GM19328 (cell line): Measurements from ENCODE around the gene RUVBL2.
"Not testable (repeated sequence)": the region's sequence is repeated elsewhere in the genome, so short reads cannot be mapped to it uniquely, and the experiment has no call there.

Source experiments
- ATAC-seq: cut with Tn5 transposase; IDR thresholded peaks from one replicate; pipeline ENCODE4 v1.9.1; 2021; ENCODE audit warnings: mild to moderate bottlenecking, moderate library complexity; ENCODE audit not compliant: unreplicated experiment

The RUVBL2 gene

DNA sequence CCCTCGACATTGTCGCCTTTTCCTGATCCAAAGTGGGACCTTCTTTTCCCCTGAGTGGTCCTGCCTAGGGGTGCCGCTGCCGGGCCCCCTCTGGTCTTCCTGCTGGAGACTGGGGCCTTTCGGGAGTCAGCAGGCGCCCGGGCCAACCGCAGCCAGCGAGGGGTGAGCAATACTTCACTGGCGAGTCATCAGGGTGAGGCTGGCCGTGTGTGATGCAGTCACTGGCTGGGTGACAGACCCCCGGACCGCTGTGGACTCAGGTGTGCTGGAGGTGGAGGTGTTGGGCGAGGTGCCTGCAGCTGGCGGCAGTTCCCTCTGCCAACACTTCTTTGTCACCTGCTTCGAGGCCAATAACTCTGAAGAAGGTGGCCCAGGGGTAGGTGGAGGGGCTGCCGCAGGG lies 48.5 kb downstream of the RUVBL2 start:
- ATAC-seq = no peak

DNA sequence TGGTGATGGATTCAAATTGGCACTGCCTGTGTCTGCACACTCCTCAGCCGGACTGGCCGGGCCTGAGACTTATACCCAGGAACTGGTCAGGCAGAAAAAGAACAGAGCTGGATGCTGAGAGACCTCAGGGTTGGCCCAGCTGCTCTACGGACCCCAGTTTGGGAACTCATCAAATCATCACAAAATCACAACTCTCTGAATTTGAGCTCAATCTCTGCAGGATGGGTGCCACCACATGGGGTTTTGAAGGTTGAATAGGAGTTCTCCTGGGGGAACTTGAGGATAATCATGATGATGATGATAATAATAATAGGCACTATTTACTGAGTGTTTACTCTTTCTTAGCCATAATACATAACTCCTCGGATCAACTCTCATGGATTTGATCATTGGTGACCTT lies 49.0 kb downstream of the RUVBL2 start:
- not testable (repeated sequence) for ATAC-seq

GRCh38 chr19:49043548-49043947 lies 49.9 kb downstream of the RUVBL2 start, which contains the start of gene CGB5:
TSS of gene CGB5 (plus strand) at chr19:49043848. CDS start at chr19:49044210, 362 bp downstream.
- not testable (repeated sequence) for ATAC-seq

GRCh38 chr19:49049011-49049410 lies 55.3 kb downstream of the RUVBL2 start, which contains the start of gene CGB8:
TSS of gene CGB8 (minus strand) at chr19:49049111. CDS start at chr19:49048739, 372 bp downstream.
- ATAC-seq = not testable (repeated sequence)

DNA sequence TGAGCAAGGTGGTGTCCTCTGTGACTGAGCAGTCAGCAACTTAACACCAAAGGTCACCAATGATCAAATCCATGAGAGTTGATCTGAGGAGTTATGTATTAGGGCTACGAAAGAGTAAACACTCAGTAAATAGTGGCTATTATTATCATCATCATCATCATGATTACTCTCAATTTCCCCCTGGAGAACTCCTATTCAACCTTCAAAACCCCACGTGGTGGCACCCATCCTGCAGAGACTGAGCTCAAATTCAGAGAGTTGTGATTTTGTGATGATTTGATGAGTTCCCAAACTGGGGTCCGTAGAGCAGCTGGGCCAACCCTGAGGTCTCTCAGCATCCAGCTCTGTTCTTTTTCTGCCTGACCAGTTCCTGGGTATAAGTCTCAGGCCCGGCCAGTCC lies 56.1 kb downstream of the RUVBL2 start:
- not testable (repeated sequence) for ATAC-seq

GRCh38 chr19:49050376-49051033 lies 56.8 kb downstream of the RUVBL2 start:
- not testable (repeated sequence) for ATAC-seq

DNA sequence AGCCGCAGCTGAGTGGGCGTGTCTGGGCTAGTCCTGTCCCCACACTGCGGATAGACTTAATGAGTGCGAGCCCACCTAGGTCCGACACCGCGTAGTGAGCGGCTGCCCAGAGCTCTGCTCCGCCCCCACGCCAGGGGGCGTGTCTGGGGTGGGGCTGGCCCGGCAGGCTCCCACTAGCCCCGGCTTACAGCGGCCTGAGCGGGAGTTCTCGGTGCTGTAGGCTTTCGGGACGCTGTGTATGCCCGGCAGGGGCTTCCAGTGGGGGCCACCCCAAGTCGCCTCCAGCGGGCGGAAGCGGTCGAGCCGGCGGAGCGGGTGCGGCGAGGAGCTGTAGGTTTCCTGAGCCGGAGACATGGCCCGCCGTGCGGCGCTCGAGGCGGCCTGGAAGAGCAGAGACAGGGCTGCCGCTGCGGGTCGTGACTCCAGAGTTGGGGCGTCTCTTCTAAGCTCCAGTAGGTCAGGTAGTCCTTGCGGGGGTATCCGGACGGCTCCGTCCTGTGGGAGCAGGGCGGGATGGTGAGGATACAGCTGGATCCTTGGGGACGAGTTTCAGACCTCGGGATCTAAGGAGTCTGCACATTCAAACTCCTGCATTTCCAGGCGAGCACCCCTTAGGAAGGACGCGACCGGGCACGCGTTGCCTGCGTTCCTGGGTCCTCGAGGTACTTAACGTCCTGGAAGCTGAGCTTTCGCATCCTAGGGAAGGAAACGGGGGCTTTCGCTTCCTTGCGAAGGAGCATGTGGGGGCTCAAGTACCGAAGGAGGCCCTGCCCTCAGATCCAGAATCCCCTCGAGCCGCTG lies 62.6 kb downstream of the RUVBL2 start:
- no peak for ATAC-seq

DNA sequence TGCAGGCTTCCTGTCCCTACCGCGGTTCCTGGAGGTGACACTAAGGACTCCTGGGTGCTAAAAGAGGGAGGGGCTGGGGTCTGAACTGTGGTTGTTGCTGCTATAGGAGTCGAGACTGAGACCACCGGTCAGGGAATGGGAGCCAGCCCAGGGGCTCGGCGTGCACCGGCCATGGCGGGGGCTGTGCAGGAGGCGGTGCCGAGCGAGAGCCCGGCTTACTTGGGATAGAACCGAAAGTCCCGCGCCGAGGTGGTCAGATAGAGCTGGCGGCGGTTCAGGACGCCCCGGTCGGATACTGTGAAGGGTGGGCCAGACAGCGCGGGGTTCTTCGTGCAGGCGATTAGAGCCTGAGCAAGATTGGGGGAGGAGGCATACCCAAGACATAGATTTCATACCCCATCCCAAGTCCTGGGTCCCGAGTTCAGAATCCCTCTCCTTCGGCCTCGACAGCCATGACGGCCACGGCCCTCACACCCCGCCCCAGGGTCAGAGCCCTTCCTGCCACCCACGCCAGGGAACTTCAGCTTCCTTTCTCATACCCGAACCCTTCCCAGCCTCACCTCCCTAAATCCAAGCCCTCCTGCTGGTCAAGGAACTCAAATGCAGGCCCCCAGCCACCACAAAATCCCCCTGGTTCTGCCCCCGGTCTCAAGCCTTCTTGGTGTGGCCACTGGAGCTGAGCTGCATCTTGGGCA lies 63.4 kb downstream of the RUVBL2 start:
- not testable (repeated sequence) for ATAC-seq

DNA sequence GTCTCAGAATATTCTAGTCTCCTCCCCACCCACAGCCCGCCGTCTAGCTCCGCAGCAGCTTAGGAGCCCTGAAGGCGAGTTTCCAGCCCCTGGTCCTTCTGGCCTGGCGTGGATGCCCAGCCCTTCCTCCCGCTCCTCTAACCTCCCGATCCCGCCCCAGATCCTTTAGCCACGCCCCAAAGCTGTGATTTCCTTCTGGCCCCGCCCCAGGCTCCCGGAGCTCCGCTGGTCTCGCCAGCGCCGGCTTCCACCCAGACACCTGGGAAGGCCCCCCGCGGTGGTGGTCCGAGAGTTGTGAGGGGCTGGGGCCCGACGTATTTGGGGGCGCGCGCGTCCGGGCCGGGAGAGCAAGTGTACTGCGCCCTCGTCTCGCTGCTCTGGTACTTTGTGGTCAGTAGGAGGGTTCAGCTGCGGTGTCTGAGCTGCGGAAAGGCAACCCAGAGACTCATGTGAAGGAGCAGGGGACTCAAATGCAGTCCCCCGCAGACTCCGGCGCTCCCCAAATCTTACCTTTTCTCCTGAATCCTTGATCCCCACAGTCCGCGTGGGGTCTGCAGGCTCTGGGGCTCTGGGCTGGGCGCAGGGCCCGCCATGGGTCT lies 64.0 kb downstream of the RUVBL2 start, which contains the start of gene CGB7:
Gene CGB7 (minus strand): TSS at position 114 of the 599 bp plus-strand sequence. CDS start 2,374 bp downstream, outside the sequence.
- ATAC-seq = no peak

DNA sequence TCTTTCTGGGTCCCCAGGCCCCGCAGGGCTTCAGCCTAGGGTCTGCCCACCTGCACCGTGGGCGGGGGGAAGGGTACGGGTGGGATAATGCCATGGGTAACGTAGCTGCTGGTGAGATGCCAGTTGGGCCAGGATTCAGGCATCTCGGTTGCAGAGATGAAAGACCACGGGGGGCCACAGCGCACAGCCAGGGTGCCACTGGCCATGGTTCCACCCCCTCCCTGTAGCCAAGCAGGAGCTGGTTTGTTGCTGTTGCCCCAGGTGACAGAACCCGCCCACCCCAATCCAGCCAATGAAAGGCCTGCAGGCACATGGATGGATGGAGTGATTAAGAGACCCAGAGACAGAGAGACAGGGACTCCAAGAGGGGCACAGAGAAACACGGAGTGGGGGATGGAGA lies 64.9 kb downstream of the RUVBL2 start:
- no peak for ATAC-seq

DNA sequence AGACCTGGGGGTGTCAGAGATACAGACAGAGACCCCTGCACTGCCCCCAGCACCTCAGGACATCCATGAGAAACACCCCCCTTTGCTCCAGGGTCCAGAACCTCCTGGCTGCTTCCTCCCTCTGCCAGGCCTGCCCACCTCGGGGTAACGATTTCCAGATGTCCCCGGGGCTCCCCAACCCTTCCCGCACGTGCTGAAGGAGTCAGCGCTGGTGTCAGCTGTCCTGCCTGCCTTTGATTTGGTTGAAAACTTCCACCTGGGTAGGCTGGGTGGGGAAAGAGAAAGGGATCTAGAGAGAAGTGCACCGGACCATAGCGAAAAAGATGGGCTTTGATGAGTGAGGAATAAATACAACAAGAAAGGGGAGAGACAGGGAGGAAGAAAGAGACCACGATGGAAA lies 65.4 kb downstream of the RUVBL2 start:
- ATAC-seq = no peak

DNA sequence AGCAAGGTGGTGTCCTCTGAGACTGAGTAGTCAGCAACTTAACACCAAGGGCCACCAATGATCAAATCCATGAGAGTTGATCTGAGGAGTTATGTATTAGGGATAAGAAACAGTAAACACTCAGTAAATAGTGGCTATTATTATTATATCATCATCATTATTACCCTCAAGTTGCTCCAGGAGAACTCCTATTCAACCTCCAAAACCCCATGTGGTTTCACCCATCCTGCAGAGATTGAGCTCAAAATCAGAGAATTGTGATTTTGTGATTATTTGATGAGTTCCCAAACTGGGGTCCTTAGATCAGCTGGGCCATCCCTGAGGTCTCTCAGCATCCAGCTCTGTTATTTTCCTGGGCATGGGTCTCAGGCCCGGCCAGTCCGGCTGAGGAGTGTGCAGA lies 67.3 kb downstream of the RUVBL2 start:
- no peak for ATAC-seq

DNA sequence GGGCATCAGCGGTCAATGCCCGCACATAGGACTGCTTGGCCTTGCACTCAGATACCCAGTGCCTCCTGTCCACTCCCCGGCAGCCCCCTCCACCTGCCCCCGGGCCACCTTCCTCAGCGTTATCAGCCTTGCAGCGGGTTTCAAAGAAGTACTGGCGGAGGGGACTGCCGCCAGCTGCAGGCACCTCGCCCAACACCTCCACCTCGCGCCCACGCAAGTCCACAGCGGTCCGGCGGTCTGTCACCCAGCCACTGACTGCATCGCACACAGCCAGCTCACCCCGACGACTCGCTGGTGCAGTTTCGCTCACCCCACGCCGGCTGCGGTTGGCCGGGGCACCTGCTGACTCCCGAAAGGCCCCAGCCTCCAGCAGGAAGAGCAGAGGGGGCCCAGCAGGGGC lies 67.8 kb downstream of the RUVBL2 start:
- ATAC-seq = no peak

DNA sequence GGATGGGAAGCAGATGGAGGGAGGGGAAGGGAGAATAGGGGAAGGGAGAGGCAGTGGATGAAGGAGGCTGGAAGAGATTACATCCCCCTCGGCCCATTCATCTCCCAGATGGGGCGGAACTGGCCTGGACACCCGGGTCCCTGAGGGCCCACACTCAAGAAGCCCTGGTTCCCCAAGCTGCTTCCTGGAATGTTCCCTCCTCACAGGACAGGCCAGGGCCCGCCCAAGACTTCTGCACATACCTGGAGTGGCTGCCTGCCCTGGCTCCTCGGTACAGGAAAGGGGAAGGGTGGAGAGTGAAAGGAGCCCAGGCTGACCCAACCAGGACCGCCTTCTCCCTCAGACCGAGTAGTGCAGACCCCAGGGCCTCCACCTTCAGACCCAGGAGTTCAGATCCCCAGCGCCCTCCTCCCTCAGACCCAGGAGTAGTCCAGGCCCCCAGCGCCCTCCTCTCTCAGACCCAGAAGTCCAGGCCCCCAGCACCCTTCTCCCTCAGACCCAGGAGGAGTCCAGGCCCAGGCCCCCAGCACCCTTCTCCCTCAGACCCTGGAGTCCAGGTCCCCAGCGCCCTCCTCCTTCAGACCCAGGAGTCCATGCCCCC lies 70.4 kb downstream of the RUVBL2 start:
- ATAC-seq = no peak

- no peak for ATAC-seq
These were observed 71.3 kb downstream of the RUVBL2 start, which contains the start of gene NTF4 for GRCh38 chr19:49064768-49065611. TSS of gene NTF4 (minus strand) at chr19:49064818. CDS start at chr19:49061997, 2,821 bp downstream.
